ENCODE data around the gene DRAP1. TPM values are rescaled to one million over a fixed set of nuclear protein-coding genes. Genes with fewer than 3 reads are reported as not detected.

DRAP1 gene
- total and polyA plus RNA-seq, 2 experiments from 2014 or later: 121 to 294 TPM

DNA sequence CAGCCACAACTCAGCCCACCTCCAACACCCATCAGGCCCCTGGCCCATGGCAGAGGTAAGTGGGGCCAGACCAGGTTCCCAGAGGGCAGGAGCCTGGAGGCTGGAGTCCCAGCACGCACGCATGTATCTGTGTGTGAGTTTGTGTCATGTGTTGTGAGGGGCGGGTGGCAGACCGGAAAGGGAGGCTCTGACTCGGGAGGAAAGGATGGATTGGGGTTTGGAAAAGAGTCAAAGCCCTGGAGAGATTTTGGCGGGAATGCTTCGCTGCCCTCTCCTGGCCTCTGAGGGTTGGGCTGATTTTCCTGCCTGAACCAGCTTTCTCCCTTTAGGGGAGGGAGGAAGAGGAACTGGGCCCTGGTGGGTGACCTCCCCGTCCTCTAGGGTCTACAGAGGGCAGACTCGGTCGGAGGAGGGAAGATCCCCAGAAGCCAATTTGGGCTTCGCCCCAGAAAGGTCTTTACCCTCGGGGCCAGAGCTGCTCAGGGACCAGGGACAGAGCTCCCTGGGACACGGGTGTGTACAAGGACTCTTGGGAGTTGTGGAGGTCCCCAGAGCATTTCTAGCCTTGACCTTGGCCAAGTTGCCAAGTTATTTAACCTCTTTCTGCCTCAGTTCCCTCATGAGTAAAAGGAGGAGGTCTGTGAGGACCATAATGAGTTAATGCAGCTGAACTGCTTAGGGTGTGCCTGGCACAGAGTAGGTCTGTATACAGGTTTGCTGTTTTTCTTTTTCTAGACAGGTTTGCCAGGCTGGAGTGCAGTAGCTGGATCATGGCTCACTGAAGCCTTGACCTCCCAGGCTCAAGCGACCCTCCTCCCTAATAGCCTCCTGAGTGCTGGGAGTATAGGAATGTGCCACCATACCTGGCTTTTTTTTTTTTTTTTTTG, 7.3 kb upstream of the DRAP1 start:
- no peak for TF ChIP-seq ZNF114 (CRISPR knock-in tag; IDR thresholded peaks at IDR 0.05)
- peak; percentile 46 to 68 for TF ChIP-seq CTCF (conservative IDR thresholded peaks at IDR 0.05; ENCODE audit: low read depth in 2 of 2)
- no peak for TF ChIP-seq EZH2 (IDR thresholded peaks at IDR 0.05; ENCODE audit: low read depth, unreplicated experiment)
- no peak overlapping the region for H3K4me2 ChIP-seq
- H3K4me3 ChIP-seq: no peak overlapping the region
- no peaks in the 10 kb centered on the region for H3K9me2 ChIP-seq (ENCODE audit: insufficient read depth)
- Mint-ChIP-seq H3K4me1 (peaks cover 10% of the 10 kb centered on the region), H3K27me3 (ENCODE audit: insufficient read depth, low read depth, poor library complexity) (peaks cover 19% of the 10 kb centered on the region), H3K36me3 (ENCODE audit: low read depth) (peaks cover 3% of the 10 kb centered on the region; the same call in 1 of the 3 replicates), H3K4me3 (no peak overlapping the region; the same call in 2 of the 3 replicates), H3K9me3 (no peaks in the 10 kb centered on the region), H3K27ac (peak overlapping the region; percentile 58)
- H3K4me1 ChIP-seq (ENCODE audit: insufficient read depth): peaks cover 5% of the 10 kb centered on the region
- H3K27me3 ChIP-seq (ENCODE audit: insufficient read depth): peaks cover 14% of the 10 kb centered on the region; the same call in 1 of the 2 replicates
- H3F3A ChIP-seq (replicated peaks; ENCODE audit: low read depth): 0 out of 2 replicates have a peak, but pooled peaks cover 2% of the 10 kb centered on the region
- no peaks in the 10 kb centered on the region for H3K36me3 ChIP-seq (ENCODE audit: insufficient read depth)
- ATAC-seq (peak; percentile 81), DNase-seq (ENCODE audit: low spot score) (peak; percentile 84)
- H3K27ac ChIP-seq (ENCODE audit: low read depth): no peak overlapping the region
- no peaks in the 10 kb centered on the region for H4K20me1 ChIP-seq (replicated peaks; ENCODE audit: insufficient read depth)
- H3K79me2 ChIP-seq (replicated peaks; ENCODE audit: insufficient read depth): no peaks in the 10 kb centered on the region
- peak overlapping the region; percentile 96 for H2AFZ ChIP-seq

DNA sequence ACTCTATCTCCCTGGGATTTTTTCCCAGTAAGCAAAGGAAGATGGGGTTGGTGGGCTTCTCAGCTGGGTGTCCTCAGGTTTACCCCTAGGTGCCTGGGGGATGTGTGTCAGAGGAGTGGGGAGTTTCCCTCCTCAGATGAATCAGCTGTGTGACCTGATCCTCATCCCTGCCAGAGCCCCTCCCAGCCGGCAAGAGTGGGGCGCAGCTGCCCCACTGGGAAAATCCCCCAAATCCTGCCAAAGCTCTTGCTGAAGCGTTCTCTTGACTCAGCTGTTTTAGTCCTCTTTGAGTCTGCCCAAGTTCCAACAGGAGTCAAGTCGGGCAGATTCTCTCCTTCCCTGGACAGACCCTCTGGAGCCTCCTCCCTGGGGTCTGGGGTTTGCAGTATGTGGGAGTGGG, 6.4 kb upstream of the DRAP1 start:
- DNase-seq (ENCODE audit: low spot score): no peak
- peaks cover 24% of the 10 kb centered on the region for H3K27me3 Mint-ChIP-seq (ENCODE audit: insufficient read depth, low read depth, poor library complexity)
- no peak overlapping the region for H3K27ac ChIP-seq (ENCODE audit: low read depth)
- H3K4me1 ChIP-seq (ENCODE audit: insufficient read depth): peaks cover 5% of the 10 kb centered on the region
- peaks cover 10% of the 10 kb centered on the region for H3K4me1 Mint-ChIP-seq
- H3K36me3 Mint-ChIP-seq (ENCODE audit: low read depth): peaks cover 3% of the 10 kb centered on the region; the same call in 1 of the 3 replicates
- no peaks in the 10 kb centered on the region for H3K9me2 ChIP-seq (ENCODE audit: insufficient read depth)
- no peak overlapping the region for H3K4me3 ChIP-seq
- H3K9me3 Mint-ChIP-seq: no peaks in the 10 kb centered on the region
- no peak for ATAC-seq
- H3K79me2 ChIP-seq (replicated peaks; ENCODE audit: insufficient read depth): peaks cover 1% of the 10 kb centered on the region
- no peaks in the 10 kb centered on the region for H3K36me3 ChIP-seq (ENCODE audit: insufficient read depth)
- H2AFZ ChIP-seq: no peak overlapping the region
- H4K20me1 ChIP-seq (replicated peaks; ENCODE audit: insufficient read depth): no peaks in the 10 kb centered on the region
- 0 out of 2 replicates have a peak, but pooled peaks cover 2% of the 10 kb centered on the region for H3F3A ChIP-seq (replicated peaks; ENCODE audit: low read depth)
- peaks cover 14% of the 10 kb centered on the region; the same call in 1 of the 2 replicates for H3K27me3 ChIP-seq (ENCODE audit: insufficient read depth)
- H3K27ac Mint-ChIP-seq: no peak overlapping the region
- H3K4me2 ChIP-seq: no peak overlapping the region
- no peak overlapping the region for H3K4me3 Mint-ChIP-seq
- TF ChIP-seq ETS1 (IDR thresholded peaks at IDR 0.05) (no peak), NANOG (IDR thresholded peaks at IDR 0.05; ENCODE audit: borderline replicate concordance) (no peak), EZH2 (IDR thresholded peaks at IDR 0.05; ENCODE audit: low read depth, unreplicated experiment) (no peak), JUNB (IDR thresholded peaks at IDR 0.05; ENCODE audit: unreplicated experiment) (no peak)
- TF ChIP-seq, protein P1, sequence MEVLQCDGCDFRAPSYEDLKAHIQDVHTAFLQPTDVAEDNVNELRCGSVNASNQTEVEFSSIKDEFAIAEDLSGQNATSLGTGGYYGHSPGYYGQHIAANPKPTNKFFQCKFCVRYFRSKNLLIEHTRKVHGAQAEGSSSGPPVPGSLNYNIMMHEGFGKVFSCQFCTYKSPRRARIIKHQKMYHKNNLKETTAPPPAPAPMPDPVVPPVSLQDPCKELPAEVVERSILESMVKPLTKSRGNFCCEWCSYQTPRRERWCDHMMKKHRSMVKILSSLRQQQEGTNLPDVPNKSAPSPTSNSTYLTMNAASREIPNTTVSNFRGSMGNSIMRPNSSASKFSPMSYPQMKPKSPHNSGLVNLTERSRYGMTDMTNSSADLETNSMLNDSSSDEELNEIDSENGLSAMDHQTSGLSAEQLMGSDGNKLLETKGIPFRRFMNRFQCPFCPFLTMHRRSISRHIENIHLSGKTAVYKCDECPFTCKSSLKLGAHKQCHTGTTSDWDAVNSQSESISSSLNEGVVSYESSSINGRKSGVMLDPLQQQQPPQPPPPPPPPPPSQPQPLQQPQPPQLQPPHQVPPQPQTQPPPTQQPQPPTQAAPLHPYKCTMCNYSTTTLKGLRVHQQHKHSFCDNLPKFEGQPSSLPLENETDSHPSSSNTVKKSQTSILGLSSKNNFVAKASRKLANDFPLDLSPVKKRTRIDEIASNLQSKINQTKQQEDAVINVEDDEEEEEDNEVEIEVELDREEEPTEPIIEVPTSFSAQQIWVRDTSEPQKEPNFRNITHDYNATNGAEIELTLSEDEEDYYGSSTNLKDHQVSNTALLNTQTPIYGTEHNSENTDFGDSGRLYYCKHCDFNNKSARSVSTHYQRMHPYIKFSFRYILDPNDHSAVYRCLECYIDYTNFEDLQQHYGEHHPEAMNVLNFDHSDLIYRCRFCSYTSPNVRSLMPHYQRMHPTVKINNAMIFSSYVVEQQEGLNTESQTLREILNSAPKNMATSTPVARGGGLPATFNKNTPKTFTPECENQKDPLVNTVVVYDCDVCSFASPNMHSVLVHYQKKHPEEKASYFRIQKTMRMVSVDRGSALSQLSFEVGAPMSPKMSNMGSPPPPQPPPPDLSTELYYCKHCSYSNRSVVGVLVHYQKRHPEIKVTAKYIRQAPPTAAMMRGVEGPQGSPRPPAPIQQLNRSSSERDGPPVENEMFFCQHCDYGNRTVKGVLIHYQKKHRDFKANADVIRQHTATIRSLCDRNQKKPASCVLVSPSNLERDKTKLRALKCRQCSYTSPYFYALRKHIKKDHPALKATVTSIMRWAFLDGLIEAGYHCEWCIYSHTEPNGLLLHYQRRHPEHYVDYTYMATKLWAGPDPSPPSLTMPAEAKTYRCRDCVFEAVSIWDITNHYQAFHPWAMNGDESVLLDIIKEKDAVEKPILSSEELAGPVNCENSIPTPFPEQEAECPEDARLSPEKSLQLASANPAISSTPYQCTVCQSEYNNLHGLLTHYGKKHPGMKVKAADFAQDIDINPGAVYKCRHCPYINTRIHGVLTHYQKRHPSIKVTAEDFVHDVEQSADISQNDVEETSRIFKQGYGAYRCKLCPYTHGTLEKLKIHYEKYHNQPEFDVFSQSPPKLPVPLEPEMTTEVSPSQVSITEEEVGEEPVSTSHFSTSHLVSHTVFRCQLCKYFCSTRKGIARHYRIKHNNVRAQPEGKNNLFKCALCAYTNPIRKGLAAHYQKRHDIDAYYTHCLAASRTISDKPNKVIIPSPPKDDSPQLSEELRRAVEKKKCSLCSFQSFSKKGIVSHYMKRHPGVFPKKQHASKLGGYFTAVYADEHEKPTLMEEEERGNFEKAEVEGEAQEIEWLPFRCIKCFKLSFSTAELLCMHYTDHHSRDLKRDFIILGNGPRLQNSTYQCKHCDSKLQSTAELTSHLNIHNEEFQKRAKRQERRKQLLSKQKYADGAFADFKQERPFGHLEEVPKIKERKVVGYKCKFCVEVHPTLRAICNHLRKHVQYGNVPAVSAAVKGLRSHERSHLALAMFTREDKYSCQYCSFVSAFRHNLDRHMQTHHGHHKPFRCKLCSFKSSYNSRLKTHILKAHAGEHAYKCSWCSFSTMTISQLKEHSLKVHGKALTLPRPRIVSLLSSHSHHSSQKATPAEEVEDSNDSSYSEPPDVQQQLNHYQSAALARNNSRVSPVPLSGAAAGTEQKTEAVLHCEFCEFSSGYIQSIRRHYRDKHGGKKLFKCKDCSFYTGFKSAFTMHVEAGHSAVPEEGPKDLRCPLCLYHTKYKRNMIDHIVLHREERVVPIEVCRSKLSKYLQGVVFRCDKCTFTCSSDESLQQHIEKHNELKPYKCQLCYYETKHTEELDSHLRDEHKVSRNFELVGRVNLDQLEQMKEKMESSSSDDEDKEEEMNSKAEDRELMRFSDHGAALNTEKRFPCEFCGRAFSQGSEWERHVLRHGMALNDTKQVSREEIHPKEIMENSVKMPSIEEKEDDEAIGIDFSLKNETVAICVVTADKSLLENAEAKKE (CRISPR knock-in tag; IDR thresholded peaks at IDR 0.05): no peak
